Measurements from ENCODE around the gene CEL.
"Not testable (repeated sequence)": the region's sequence is repeated elsewhere in the genome, so short reads cannot be mapped to it uniquely, and the experiment has no call there.

The CEL gene

DNA sequence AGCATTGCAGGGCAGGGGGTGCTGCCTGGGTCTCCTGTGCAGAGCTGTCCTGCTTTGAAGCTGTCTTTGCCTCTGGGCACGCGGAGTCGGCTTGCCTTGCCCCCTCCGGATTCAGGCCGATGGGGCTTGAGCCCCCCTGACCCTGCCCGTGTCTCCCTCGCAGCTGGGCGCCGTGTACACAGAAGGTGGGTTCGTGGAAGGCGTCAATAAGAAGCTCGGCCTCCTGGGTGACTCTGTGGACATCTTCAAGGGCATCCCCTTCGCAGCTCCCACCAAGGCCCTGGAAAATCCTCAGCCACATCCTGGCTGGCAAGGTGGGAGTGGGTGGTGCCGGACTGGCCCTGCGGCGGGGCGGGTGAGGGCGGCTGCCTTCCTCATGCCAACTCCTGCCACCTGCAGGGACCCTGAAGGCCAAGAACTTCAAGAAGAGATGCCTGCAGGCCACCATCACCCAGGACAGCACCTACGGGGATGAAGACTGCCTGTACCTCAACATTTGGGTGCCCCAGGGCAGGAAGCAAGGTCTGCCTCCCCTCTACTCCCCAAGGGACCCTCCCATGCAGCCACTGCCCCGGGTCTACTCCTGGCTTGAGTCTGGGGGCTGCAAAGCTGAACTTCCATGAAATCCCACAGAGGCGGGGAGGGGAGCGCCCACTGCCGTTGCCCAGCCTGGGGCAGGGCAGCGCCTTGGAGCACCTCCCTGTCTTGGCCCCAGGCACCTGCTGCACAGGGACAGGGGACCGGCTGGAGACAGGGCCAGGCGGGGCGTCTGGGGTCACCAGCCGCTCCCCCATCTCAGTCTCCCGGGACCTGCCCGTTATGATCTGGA is 2.7 kb downstream of the CEL start:
- DNase-seq (ENCODE audit: low read depth) = no peak

DNA sequence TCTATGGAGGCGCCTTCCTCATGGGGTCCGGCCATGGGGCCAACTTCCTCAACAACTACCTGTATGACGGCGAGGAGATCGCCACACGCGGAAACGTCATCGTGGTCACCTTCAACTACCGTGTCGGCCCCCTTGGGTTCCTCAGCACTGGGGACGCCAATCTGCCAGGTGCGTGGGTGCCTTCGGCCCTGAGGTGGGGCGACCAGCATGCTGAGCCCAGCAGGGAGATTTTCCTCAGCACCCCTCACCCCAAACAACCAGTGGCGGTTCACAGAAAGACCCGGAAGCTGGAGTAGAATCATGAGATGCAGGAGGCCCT is 3.2 kb downstream of the CEL start:
- no peak for DNase-seq (ENCODE audit: low read depth)

DNA sequence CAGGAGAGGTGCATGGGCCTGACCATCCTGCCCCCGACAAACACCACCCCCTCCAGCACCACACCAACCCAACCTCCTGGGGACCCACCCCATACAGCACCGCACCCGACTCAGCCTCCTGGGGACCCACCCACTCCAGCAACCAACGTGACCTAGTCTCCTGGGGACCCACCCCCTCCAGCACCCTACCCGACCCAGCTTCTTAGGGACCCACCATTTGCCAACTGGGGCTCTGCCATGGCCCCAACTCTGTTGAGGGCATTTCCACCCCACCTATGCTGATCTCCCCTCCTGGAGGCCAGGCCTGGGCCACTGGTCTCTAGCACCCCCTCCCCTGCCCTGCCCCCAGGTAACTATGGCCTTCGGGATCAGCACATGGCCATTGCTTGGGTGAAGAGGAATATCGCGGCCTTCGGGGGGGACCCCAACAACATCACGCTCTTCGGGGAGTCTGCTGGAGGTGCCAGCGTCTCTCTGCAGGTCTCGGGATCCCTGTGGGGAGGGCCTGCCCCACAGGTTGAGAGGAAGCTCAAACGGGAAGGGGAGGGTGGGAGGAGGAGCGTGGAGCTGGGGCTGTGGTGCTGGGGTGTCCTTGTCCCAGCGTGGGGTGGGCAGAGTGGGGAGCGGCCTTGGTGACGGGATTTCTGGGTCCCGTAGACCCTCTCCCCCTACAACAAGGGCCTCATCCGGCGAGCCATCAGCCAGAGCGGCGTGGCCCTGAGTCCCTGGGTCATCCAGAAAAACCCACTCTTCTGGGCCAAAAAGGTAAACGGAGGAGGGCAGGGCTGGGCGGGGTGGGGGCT is 4.6 kb downstream of the CEL start:
- DNase-seq (ENCODE audit: low read depth) = no peak

DNA sequence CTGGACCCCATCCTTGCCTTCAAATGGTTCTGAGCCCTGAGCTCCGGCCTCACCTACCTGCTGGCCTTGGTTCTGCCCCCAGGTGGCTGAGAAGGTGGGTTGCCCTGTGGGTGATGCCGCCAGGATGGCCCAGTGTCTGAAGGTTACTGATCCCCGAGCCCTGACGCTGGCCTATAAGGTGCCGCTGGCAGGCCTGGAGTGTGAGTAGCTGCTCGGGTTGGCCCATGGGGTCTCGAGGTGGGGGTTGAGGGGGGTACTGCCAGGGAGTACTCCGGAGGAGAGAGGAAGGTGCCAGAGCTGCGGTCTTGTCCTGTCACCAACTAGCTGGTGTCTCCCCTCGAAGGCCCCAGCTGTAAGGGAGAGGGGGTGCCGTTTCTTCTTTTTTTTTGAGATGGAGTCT is 5.2 kb downstream of the CEL start:
- DNase-seq (ENCODE audit: low read depth) = no peak

DNA sequence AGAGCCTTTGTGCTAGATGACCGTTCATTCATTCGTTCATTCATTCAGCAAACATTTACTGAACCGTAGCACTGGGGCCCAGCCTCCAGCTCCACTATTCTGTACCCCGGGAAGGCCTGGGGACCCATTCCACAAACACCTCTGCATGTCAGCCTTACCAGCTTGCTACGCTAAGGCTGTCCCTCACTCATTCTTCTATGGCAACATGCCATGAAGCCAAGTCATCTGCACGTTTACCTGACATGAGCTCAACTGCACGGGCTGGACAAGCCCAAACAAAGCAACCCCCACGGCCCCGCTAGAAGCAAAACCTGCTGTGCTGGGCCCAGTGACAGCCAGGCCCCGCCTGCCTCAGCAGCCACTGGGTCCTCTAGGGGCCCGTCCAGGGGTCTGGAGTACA is 6.0 kb downstream of the CEL start:
- no peak for DNase-seq (ENCODE audit: low read depth)

DNA sequence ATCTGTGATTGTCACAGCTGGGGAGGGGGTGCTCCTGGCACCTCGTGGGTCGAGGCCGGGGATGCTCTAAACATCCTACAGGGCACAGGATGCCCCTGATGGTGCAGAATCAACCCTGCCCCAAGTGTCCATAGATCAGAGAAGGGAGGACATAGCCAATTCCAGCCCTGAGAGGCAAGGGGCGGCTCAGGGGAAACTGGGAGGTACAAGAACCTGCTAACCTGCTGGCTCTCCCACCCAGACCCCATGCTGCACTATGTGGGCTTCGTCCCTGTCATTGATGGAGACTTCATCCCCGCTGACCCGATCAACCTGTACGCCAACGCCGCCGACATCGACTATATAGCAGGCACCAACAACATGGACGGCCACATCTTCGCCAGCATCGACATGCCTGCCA is 6.7 kb downstream of the CEL start:
- not testable (repeated sequence) for DNase-seq (ENCODE audit: low read depth)

DNA sequence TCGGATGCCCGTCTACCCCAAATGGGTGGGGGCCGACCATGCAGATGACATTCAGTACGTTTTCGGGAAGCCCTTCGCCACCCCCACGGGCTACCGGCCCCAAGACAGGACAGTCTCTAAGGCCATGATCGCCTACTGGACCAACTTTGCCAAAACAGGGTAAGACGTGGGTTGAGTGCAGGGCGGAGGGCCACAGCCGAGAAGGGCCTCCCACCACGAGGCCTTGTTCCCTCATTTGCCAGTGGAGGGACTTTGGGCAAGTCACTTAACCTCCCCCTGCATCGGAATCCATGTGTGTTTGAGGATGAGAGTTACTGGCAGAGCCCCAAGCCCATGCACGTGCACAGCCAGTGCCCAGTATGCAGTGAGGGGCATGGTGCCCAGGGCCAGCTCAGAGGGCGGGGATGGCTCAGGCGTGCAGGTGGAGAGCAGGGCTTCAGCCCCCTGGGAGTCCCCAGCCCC is 8.8 kb downstream of the CEL start:
- DNase-seq (ENCODE audit: low read depth) = not testable (repeated sequence)

DNA sequence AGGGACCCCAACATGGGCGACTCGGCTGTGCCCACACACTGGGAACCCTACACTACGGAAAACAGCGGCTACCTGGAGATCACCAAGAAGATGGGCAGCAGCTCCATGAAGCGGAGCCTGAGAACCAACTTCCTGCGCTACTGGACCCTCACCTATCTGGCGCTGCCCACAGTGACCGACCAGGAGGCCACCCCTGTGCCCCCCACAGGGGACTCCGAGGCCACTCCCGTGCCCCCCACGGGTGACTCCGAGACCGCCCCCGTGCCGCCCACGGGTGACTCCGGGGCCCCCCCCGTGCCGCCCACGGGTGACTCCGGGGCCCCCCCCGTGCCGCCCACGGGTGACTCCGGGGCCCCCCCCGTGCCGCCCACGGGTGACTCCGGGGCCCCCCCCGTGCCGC is 9.2 kb downstream of the CEL start:
- DNase-seq (ENCODE audit: low read depth) = not testable (repeated sequence)

DNA sequence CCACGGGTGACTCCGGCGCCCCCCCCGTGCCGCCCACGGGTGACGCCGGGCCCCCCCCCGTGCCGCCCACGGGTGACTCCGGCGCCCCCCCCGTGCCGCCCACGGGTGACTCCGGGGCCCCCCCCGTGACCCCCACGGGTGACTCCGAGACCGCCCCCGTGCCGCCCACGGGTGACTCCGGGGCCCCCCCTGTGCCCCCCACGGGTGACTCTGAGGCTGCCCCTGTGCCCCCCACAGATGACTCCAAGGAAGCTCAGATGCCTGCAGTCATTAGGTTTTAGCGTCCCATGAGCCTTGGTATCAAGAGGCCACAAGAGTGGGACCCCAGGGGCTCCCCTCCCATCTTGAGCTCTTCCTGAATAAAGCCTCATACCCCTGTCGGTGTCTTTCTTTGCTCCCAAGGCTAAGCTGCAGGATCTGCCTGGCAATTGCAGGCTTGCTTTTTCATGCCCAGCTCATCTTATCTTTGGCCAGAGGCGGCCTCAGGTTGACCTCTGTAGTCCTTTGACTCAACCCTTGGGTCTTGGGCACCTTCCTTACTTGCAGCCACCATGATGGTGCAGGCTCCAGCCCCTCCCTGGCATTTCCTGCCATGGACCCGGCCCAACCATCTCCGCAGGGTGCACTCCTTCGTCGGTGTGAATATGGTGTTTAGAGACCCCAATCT is 9.8 kb downstream of the CEL start:
- no peak for DNase-seq (ENCODE audit: low read depth)

DNA sequence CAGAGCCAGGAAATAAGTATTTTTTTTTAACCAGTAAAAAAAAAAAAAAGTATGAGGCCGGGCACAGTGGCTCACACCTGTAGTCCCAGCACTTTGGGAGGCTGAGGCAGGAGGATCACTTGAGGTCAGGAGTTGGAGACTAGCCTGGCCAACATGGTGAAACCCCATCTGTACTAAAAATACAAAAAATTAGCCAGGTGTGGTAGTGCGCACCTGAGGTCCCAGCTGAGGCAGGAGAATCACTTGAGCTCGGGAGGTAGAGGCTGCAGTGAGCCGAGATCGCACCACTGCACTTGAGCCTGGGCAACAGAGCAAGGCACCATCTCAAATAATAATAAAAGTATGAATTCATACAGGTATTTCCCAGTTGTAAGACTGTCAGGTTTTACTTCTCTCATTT is 10.4 kb downstream of the CEL start:
- not testable (repeated sequence) for DNase-seq (ENCODE audit: low read depth)

DNA sequence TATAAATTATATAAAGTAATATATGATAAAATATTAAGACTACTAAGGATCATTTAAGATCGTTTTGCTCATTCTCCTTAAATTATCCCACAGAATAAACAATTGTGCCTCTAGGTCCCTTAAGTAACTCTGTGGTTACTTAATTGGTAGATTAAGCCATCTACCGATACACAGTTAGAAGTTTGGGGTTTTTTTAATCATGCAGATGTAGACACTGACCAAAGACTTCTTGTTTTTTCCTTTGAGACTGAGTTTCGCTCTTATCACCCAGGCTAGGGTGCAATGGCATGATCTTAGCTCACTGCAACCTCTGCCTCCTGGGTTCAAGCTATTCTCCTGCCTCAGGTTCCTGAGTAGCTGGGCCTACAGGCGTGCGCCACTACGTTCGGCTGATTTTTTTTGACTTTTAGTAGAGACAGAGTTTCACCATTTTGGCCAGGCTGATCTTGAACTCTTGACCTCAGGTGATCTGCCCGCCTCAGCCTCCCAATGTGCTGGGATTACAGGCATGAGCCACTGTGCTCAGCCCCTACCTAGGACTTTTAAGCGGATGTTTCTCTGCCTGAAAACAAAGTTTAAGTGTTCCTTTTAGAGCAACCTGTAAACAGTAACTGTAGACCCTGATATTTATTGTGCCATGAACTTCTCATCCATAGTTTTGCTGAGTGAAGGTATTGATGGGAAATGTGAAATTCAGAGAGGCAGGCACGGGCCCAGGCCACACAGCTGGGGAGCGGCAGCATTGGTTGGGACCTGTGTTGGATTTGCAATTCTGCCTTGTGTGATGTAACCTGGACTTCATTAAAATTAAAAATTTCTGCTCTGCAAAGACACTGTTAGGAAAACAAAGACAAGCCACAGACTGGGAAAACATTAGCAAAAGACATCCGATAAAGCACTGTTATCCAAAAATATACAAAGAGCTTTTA is 11.6 kb downstream of the CEL start:
- DNase-seq (ENCODE audit: low read depth) = no peak

DNA sequence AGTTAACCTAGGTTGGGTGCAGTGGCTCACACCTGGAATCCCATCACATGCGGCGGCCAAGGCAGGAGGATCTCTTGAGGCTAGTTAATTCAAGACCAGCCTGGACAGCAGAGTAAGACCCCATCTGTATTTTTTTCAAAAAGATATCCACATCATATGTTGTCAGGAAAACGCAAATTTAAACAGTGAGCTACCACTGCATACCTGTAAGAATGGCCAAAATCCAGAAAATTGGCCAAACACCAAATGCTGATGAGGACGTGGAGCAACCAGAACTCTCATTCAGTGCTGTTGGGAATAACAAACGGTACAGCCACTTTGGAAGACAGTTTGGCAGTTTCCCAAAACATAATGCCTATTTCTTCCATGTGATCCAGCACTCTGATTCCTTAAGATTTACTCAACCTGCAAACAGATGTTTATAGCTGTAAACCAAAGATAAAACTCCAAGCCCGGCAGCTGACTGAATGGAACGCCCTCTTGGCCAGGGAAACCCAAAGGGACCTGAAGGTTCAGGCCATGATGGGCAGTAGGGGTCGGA is 12.4 kb downstream of the CEL start:
- DNase-seq (ENCODE audit: low read depth) = no peak

DNA sequence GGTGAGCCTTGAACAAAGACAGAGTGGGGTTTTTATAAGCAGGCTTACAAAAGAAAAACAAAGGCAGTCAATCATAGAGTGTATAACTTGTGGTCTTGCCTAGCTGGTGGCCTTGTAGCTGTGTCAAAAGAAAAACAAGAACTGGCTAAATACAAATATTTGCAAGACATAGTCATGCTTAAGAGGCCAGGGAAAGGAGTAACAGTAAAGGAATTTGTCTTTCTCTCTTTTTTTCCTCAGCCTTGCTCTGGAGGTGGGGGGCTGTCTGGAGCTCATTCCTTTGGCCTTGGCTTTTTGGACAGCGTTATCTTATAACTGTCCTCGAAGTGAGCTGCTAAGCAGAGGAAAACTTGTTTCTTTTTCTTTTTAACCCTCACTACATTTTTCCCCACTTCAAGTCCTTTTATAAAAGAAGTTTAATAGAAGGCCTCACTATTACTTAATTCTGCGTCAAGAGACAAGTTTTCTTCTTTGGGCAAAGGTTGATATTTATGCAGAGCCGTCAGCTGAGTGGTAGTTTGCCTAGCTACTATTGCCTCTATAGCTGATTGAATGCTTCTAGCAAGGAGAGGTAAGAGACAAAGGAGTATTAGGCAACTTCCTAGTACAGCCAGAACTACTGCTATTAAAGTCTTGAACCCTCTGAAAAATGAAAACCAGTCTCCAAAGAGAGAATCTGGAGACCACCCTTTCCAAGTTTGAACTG is 14.3 kb downstream of the CEL start:
- no peak for DNase-seq (ENCODE audit: low read depth)

DNA sequence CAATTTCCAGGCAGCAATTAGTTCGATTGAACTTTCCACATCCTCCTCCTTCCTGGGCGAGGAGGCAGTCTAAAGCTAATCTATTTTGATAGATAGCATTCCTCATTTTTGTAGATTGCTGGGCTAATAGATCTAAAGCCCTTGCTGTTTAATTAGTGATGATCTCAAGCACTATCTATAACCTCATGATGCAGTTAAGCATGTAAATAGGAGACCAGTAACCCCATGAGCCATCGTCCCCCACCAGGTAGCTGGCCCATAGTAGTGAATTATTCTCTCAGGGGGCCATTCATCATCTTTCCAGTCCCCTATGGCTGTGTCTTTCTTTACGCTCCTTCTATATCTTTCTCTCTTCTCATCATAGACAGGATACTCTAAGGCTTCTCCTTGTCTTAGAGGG is 14.9 kb downstream of the CEL start:
- no peak for DNase-seq (ENCODE audit: low read depth)

DNA sequence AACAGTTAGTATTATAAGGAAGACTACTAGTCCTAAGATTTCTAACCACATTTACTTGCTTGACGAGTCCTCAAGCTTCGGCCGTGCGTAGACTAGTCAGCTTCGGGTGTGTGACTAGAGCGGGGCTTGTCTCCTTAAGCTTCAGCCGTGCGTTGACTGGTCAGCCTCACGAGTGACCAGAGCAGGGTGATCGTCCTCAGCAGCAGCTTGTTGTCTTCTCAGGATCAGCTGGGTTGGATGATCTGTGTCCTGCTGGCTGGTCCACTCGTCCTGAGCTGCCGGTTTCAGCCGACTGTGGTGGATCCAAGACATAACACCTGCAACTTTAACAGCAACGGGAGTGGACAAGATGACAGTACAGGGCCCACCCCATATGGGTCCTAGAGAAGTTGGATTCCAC is 16.7 kb downstream of the CEL start:
- no peak for DNase-seq (ENCODE audit: low read depth)

DNA sequence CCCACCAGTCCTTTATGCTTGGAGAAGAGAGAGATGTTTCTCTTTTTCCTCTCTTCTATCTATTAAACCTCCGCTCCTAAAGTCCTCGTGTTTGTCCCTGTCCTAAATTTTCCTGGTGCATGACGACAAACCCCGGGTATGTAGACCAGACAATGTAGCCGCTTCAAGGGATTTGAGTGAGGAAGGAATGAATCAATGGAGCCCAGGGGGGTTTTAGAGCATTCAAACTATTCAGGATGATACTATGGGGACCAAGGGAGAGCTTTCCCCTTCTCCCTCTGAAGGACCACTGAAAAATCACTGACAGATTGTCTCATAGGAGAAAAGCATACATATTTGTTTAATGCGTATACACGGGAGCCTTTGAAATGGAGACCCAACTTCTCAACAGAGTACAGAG is 18.4 kb downstream of the CEL start:
- DNase-seq (ENCODE audit: low read depth) = no peak

DNA sequence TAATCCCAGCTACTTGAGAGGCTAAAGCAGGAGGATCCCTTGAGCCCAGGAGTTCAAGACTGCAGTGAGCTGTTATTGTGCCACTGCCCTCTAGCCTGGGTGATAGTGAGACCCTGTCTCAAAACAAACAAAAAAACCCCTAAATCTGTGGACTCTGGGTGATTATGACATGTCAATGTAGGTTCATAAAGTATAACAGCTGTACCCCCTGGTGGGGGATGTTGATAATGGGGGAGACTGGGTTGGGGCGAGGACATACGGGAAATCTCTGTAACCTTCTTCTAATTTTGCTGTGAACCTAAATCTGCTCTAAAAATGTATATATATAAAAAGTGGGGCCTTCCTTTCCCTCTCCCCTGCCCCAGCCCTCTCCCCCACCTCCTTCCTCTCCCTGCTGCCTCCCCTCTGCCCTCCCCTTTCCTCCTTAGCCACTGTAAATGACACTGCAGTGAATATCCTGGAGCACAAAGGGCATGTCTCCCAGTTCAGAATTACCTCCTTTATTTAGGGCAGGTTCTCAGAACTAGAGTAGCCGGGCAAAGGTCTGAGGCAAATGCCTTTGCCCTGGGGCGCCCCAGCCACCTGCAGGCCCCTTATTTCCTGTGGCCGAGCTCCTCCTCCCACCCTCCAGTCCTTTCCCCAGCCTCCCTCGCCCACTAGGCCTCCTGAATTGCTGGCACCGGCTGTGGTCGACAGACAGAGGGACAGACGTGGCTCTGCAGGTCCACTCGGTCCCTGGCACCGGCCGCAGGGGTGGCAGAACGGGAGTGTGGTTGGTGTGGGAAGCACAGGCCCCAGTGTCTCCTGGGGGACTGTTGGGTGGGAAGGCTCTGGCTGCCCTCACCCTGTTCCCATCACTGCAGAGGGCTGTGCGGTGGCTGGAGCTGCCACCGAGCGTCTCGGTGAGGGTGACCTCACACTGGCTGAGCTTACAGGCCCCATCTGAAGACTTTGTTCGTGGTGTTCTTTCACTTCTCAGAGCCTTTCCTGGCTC is 19.3 kb downstream of the CEL start:
- DNase-seq (ENCODE audit: low read depth) = not testable (repeated sequence)

DNA sequence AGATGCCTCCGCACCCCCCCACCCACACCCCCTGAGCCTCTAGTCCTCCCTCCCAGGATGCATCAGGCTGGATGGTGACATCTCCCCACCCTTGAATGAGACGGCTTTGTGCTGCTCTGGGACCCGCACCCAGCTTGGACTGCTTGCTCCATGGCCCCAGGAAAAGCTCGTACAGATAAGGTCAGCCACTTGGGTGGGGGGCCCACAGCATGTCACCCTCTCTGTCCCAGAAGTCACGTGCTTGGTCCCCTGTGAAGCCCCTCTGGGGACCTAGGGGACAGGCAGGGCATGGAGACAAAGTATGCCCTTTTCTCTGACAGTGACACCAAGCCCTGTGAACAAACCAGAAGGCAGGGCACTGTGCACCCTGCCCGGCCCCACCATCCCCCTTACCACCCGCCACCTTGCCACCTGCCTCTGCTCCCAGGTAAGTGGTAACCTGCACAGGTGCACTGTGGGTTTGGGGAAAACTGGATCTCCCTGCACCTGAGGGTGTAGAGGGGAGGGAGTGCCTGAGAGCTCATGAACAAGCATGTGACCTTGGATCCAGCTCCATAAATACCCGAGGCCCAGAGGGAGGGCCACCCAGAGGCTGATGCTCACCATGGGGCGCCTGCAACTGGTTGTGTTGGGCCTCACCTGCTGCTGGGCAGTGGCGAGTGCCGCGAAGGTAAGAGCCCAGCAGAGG is 20.3 kb downstream of the CEL start:
- not testable (repeated sequence) for DNase-seq (ENCODE audit: low read depth)

DNA sequence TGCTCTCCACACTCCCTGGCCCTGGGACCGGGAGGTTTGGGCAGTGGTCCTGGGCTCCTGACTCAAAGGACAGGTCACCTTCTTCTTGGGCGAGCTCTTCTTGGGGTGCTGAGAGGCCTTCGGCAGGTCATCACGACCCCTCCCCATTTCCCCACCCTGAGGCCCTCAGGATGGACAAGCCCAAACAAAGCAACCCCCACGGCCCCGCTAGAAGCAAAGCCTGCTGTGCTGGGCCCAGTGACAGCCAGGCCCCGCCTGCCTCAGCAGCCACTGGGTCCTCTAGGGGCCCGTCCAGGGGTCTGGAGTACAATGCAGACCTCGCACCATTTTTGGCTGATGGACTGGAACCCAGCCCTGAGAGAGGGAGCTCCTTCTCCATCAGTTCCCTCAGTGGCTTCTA is 21.9 kb downstream of the CEL start:
- DNase-seq (ENCODE audit: low read depth) = not testable (repeated sequence)

All from T-helper 22 cell (primary cell).